Neural cell (in vitro differentiated cells): ENCODE data around the gene SMIM17.

Experiments used
- EZH2 ChIP-seq: fragments of 200-600, 300-800 bp; shearing (Covaris generic), sonication (generic); IDR thresholded peaks from 2 replicates; pipeline ENCODE4 v1.6.1; 2014; ENCODE audit warnings: antibody characterized with exemption, low read length, borderline replicate concordance, mild to moderate bottlenecking; ENCODE audit not compliant: insufficient read depth, poor library complexity, severe bottlenecking
- TF ChIP-seq, protein P1 (sequence below): IDR thresholded peaks from 2 replicates; pipeline ENCODE4 v1.6.1; 2012; ENCODE audit warnings: borderline replicate concordance
- TF ChIP-seq, protein P2 (sequence below): fragments of 450-650 bp; IDR thresholded peaks from 2 replicates; pipeline ENCODE4 v1.5.1; 2014; ENCODE audit warnings: antibody characterized with exemption, mild to moderate bottlenecking, moderate library complexity; ENCODE audit not compliant: poor library complexity, severe bottlenecking

DNA sequence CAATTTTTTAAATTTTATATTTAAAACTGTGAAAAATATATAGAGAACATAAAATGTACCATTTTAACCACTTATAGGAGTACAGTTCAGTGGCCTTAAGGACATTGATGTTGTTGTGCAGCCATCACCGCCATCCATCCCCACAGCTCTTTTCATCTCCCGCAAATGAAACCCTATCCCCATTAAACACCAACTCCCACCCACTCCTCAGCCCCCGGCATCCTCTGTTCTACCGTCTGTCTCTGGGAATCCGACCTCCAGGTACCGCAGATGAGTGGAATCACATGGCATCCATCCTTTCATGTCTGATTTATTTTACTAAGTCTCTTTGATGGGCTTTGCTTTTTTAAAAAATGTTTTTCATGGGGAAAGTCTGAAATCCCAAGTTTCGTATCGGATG is 23.8 kb upstream of the SMIM17 start:
- TF ChIP-seq, protein P1, sequence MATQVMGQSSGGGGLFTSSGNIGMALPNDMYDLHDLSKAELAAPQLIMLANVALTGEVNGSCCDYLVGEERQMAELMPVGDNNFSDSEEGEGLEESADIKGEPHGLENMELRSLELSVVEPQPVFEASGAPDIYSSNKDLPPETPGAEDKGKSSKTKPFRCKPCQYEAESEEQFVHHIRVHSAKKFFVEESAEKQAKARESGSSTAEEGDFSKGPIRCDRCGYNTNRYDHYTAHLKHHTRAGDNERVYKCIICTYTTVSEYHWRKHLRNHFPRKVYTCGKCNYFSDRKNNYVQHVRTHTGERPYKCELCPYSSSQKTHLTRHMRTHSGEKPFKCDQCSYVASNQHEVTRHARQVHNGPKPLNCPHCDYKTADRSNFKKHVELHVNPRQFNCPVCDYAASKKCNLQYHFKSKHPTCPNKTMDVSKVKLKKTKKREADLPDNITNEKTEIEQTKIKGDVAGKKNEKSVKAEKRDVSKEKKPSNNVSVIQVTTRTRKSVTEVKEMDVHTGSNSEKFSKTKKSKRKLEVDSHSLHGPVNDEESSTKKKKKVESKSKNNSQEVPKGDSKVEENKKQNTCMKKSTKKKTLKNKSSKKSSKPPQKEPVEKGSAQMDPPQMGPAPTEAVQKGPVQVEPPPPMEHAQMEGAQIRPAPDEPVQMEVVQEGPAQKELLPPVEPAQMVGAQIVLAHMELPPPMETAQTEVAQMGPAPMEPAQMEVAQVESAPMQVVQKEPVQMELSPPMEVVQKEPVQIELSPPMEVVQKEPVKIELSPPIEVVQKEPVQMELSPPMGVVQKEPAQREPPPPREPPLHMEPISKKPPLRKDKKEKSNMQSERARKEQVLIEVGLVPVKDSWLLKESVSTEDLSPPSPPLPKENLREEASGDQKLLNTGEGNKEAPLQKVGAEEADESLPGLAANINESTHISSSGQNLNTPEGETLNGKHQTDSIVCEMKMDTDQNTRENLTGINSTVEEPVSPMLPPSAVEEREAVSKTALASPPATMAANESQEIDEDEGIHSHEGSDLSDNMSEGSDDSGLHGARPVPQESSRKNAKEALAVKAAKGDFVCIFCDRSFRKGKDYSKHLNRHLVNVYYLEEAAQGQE: no peak
- TF ChIP-seq, protein P2, sequence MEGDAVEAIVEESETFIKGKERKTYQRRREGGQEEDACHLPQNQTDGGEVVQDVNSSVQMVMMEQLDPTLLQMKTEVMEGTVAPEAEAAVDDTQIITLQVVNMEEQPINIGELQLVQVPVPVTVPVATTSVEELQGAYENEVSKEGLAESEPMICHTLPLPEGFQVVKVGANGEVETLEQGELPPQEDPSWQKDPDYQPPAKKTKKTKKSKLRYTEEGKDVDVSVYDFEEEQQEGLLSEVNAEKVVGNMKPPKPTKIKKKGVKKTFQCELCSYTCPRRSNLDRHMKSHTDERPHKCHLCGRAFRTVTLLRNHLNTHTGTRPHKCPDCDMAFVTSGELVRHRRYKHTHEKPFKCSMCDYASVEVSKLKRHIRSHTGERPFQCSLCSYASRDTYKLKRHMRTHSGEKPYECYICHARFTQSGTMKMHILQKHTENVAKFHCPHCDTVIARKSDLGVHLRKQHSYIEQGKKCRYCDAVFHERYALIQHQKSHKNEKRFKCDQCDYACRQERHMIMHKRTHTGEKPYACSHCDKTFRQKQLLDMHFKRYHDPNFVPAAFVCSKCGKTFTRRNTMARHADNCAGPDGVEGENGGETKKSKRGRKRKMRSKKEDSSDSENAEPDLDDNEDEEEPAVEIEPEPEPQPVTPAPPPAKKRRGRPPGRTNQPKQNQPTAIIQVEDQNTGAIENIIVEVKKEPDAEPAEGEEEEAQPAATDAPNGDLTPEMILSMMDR: no peak
- no peak for TF ChIP-seq EZH2
